Common myeloid progenitor, CD34-positive (primary cell): Measurements from ENCODE around the gene BOLA1.

Source experiments
- CTCF ChIA-PET: fragments of 350-600 bp; sonication (Branson Sonifier 250); formaldehyde crosslinking; loops from one replicate; lab custom pipeline; 2021; ENCODE audit warnings: antibody characterized with exemption; lab: Charles Lee
- POLR2A ChIA-PET: fragments of 350-600 bp; sonication (Branson Sonifier 250); formaldehyde crosslinking; loops from one replicate; lab custom pipeline; 2021; ENCODE audit warnings: antibody characterized with exemption; lab: Charles Lee
- DNase-seq, 3 donors: peaks; one replicate each; pipeline versions ENCODE4 v3.0.0 to v3.0.0-alpha.2; 2013
- H3K27ac ChIP-seq, 2 experiments: 1 replicate in 1 of 2; 2 replicates in 1 of 2; pipeline ENCODE4 v1.7.0; 2013; ENCODE audit warnings: inconsistent platforms in 2 of 2, low read length in 2 of 2, mild to moderate bottlenecking in 2 of 2, low read depth in 1 of 2, moderate library complexity in 1 of 2; ENCODE audit not compliant: severe bottlenecking in 2 of 2, insufficient read depth in 1 of 2, poor library complexity in 1 of 2
- H3K27me3 ChIP-seq, 5 experiments: replicated peaks in 2 of 5; 1 replicate in 3 of 5; 2 replicates in 2 of 5; pipeline versions ENCODE4 v1.6.1 to v1.7.0; 2013; ENCODE audit warnings: low read length in 4 of 5, mild to moderate bottlenecking in 2 of 5, moderate library complexity in 2 of 5, inconsistent platforms in 1 of 5; ENCODE audit not compliant: insufficient read depth in 5 of 5, control insufficient read depth in 4 of 5
- H3K36me3 ChIP-seq, 4 experiments: 1 replicate in 2 of 4; 2 replicates in 2 of 4; pipeline versions ENCODE4 v1.6.1 to v1.7.0; 2013; ENCODE audit warnings: low read length in 3 of 4, control low read depth in 1 of 4, mild to moderate bottlenecking in 1 of 4; ENCODE audit not compliant: control insufficient read depth in 4 of 4, insufficient read depth in 4 of 4
- H3K4me1 ChIP-seq, 4 experiments: 1 replicate in 3 of 4; 2 replicates in 1 of 4; pipeline versions ENCODE4 v1.6.1 to v1.7.1; 2013; ENCODE audit warnings: low read length in 3 of 4, mild to moderate bottlenecking in 3 of 4, control low read depth in 1 of 4, inconsistent platforms in 1 of 4, moderate library complexity in 1 of 4; ENCODE audit not compliant: control insufficient read depth in 4 of 4, insufficient read depth in 4 of 4; ENCODE audit errors: control extremely low read depth in 1 of 4
- H3K4me3 ChIP-seq, 7 experiments: 1 replicate in 4 of 7; 2 replicates in 3 of 7; pipeline versions ENCODE4 v1.5.1 to v1.7.0; 2013; ENCODE audit warnings: mild to moderate bottlenecking in 7 of 7, low read length in 6 of 7, moderate library complexity in 6 of 7, inconsistent platforms in 2 of 7, low read depth in 2 of 7, control low read depth in 1 of 7; ENCODE audit not compliant: insufficient read depth in 4 of 7, control insufficient read depth in 1 of 7; ENCODE audit errors: extremely low read depth in 1 of 7
- H3K9me3 ChIP-seq, 5 experiments: 1 replicate in 4 of 5; 2 replicates in 1 of 5; pipeline versions ENCODE4 v1.6.1 to v1.7.1; 2013; ENCODE audit warnings: low read length in 4 of 5, mild to moderate bottlenecking in 2 of 5, inconsistent platforms in 1 of 5, low read depth in 1 of 5, moderate library complexity in 1 of 5; ENCODE audit not compliant: control insufficient read depth in 4 of 5, insufficient read depth in 2 of 5; ENCODE audit errors: control extremely low read depth in 1 of 5
- WGBS: methylation state at CpG from one replicate; pipeline ENCODE4 v1.1.5; 2013; ENCODE audit not compliant: insufficient coverage; 5-methylcytosine and 5-hydroxymethylcytosine counted together

BOLA1 gene

DNA sequence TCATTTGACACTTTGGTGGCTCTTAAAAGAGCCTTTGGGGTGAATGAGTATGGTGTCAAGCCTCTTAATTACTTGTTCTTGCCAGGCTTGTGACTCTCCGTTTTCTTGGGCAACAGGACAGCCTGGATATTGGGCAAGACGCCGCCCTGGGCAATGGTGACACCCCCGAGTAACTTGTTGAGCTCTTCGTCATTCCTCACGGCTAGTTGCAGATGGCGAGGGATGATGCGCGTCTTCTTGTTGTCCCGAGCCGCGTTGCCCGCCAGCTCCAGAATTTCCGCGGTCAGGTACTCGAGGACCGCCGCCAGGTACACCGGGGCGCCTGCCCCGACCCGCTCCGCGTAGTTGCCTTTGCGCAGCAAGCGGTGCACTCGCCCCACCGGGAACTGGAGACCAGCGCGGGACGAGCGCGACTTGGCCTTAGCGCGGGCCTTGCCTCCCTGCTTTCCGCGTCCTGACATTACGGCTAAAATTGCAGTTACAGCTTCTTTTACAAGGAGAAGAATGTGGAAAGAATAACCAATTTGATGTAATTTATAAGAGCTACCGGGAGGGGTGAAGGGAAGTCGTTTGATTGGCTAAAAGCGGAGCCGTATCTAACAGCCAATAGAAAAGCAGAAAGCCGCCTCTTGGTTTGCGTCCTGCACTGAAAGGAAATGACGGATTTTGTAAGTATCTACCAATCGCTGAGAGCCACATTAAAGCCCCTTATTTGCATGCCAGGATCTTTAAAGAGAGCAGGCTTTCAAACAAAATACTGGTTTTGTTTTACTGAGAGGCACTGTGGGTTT lies 11.7 kb upstream of the BOLA1 start:
- no peaks in the 10 kb centered on the region for H3K9me3 ChIP-seq
- peaks cover 9 to 36% (median 21%) of the 10 kb centered on the region in 4 experiments for H3K4me1 ChIP-seq
- WGBS: under 1% methylated on average over 44 of the region's 46 CpGs
- ChIA-PET CTCF (interaction anchor here (0.6 to 4.0 kb wide), 10 partner anchors 10 to 300 kb away, joined by 3 to 16 read pairs (median 5); partner anchors contain the start of gene BOLA1), POLR2A (interaction anchor here (0.9 to 3.0 kb wide), 15 partner anchors 12 to 300 kb away, joined by 3 to 17 read pairs (median 4); partner anchors contain the start of genes BOLA1 and SF3B4)
- peak overlapping the region; percentile 70 to 99 (median 88) for H3K4me3 ChIP-seq
- DNase-seq: peak; percentile 98 to 100 (median 99)
- peak overlapping the region; percentile 89 to 99 for H3K27ac ChIP-seq
- no peaks in the 10 kb centered on the region for H3K36me3 ChIP-seq
- H3K27me3 ChIP-seq: no peaks in the 10 kb centered on the region

DNA sequence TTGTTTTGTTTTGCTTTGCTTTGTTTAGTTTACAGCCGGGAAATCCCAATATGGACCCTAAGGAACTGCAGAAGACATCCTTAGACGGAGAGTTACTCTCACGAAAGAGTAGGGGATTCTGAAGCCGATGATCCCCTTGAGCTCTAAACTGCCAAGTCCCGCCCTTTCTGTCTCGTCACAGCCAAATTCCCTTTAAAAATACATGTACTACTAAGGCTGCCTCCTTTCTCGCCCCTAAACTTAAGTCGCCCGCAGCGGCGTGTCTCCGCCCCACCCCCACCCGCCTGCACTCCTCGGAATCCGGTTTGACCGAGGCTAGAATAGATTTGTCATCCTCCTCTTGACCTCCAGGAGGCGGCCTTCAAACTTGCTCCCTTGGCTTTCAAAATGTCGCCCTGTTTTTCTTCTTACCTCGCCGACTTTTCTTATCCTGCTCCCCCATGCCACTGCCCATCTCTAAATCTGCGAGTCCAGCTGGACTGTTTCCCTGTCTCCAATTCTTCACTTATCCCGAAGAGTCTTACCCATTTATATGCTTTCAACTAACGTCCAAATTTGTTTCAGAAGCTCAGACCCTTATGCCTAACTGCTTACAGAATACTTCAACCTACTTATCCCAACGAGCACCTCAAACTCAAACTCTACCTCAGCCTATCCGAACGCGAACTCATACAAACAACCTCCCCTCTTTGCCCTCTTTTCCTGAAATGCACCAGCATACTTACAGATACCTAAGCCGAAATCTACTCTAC lies 10.9 kb upstream of the BOLA1 start:
- Histone ChIP-seq H3K4me1 (peaks cover 9 to 36% (median 21%) of the 10 kb centered on the region in 4 experiments), H3K27ac (peak overlapping the region; percentile 89 to 99), H3K27me3 (no peaks in the 10 kb centered on the region), H3K36me3 (no peaks in the 10 kb centered on the region), H3K4me3 (peak overlapping the region in 6 of 7 experiments; percentile 75 to 99 (median 90)), H3K9me3 (no peaks in the 10 kb centered on the region)
- 4% methylated on average over 27 of the region's 28 CpGs for WGBS
- CTCF ChIA-PET: interaction anchor here (0.6 to 4.0 kb wide), 12 partner anchors 11 to 299 kb away, joined by 3 to 16 read pairs (median 4); partner anchors contain the start of gene BOLA1
- peak; percentile 93 to 94 (median 93) for DNase-seq
- POLR2A ChIA-PET: interaction anchor here (0.9 to 3.0 kb wide), 9 partner anchors 11 to 292 kb away, joined by 3 to 17 read pairs (median 5); partner anchors contain the start of genes BOLA1 and SF3B4

DNA sequence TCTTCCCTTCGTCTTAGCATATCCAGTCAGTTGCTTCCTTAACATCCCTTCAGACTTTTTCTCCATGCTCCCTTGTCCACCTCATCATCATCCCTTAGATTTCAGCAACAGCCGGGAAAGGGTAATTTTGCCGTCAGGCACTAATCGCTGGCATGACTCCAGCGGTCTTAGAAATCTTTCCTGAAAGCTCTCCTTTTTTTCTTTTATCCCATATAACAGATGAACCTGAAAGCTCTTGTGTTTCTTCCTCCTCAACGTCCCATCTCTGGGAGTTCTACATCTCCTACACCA lies 10.4 kb upstream of the BOLA1 start:
- no peak for DNase-seq
- 78% methylated on average over 1 of the region's 6 CpGs for WGBS
- POLR2A ChIA-PET: interaction anchor here (0.7 kb wide), 1 partner anchor 29 kb away, joined by 4 read pairs; no protein-coding TSS in a partner anchor

DNA sequence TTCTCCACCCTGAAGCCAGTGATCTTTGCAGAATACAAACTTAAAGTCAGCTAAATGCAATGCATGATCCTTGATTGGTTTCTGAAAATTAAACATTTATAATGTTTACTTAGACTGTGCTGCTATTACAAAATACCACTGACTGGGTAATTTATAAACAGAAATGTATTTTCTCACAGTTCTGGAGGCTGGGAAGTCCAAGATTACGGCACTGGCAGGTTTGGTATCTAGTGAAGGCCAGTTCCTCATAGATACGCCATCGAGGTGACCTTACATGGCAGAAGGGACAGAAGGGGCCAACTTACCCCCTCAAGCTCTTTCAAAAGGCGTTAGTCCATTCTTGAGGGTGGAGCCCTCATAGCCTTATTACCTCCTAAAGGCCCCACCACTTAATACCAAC lies 2.8 kb upstream of the BOLA1 start:
- Histone ChIP-seq H3K27me3 (no peaks in the 10 kb centered on the region), H3K4me3 (no peak overlapping the region), H3K36me3 (no peaks in the 10 kb centered on the region), H3K4me1 (peaks cover 0 to 14% (median 13%) of the 10 kb centered on the region in 4 experiments), H3K9me3 (no peaks in the 10 kb centered on the region), H3K27ac (no peak overlapping the region)
- ChIA-PET POLR2A (no interaction called here), CTCF (no interaction called here)
- WGBS: 80% methylated on average over 1 of the region's 4 CpGs
- no peak for DNase-seq

More for the DNA sequence above, 10.4 kb upstream of the BOLA1 start:
- Histone ChIP-seq H3K27me3 (no peaks in the 10 kb centered on the region), H3K27ac (peak overlapping the region; percentile 89 to 99), H3K36me3 (no peaks in the 10 kb centered on the region), H3K9me3 (no peaks in the 10 kb centered on the region), H3K4me3 (peak overlapping the region in 6 of 7 experiments; percentile 75 to 99 (median 90)), H3K4me1 (peaks cover 7 to 31% (median 19%) of the 10 kb centered on the region in 4 experiments)
- CTCF ChIA-PET: interaction anchor here (0.6 to 4.0 kb wide), 8 partner anchors 11 to 299 kb away, joined by 3 to 16 read pairs (median 4); partner anchors contain the start of gene BOLA1

DNA sequence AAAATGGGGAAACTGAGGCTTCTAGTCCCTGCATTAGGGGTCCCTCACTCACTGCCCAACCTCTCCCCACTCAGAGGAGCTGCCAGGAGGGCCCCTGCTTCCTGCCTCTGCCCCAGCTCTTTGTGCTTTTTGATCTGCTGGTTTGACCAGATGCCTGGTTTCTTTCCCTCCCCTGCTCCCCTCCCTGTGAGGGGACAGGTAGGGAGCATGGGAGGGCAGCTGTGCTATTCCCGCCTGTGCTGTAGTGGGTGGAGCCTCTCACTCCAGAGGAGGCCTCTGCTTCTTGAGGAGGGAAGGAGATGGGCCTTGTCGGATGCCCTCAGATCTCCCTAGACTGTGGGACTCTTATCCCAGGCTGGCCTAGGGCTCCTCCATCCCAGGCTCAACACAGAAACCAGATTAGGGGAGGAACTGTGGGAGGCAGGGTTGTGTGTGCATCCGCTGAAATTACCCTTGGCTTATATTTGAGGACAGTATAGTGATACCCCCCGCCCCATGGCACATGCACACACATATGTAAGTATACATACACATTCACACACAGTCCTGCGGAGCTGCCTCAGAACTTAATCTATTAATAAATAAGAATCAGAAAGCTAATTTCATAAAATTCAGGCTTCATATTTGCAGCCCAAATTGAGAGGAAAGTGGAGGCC lies 4.6 kb downstream of the BOLA1 start:
- DNase-seq: no peak
- H3K4me3 ChIP-seq: no peak overlapping the region
- H3K9me3 ChIP-seq: no peaks in the 10 kb centered on the region
- no CpG with 5 or more reads among the region's 5 CpGs for WGBS
- POLR2A ChIA-PET: no interaction called here
- H3K36me3 ChIP-seq: peaks cover 0 to 49% (median 11%) of the 10 kb centered on the region in 4 experiments
- CTCF ChIA-PET: interaction anchor here (2.9 kb wide), 1 partner anchor 11 kb away, joined by 9 read pairs; no protein-coding TSS in a partner anchor
- no peak overlapping the region for H3K27ac ChIP-seq
- no peaks in the 10 kb centered on the region for H3K27me3 ChIP-seq
- peaks cover 0 to 14% (median 13%) of the 10 kb centered on the region in 4 experiments for H3K4me1 ChIP-seq

DNA sequence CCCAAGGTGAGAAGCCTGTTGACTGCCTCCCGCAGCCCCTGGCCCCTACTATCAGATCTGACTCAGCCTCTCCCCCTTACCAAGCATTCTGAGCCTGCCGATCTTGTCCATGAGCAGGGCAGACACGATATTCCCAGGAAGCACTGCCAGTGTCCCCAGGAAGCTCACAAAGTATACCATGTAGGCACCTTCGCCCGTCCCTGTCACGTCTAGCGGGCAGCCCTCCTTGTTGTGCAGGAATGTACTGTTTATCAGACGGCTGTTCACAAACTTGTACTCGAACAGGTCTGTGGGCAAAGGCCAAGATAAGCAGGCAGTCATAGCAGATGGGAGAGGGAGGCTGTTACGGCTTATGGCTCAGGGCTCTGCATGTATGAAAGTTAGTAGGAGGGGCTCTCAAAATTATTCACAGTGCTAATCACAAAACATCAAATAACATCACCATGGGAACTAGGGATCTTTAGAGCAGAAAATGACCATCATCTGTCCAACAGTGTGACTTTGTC lies 7.3 kb downstream of the BOLA1 start:
- H3K36me3 ChIP-seq: peaks cover 0 to 75% (median 19%) of the 10 kb centered on the region in 4 experiments
- peak in 1 of 3 donors; percentile 35 for DNase-seq
- H3K4me1 ChIP-seq: no peaks in the 10 kb centered on the region
- no peak overlapping the region for H3K4me3 ChIP-seq
- no peak overlapping the region for H3K27ac ChIP-seq
- no peaks in the 10 kb centered on the region for H3K27me3 ChIP-seq
- WGBS: 97% methylated on average over 9 of the region's 10 CpGs
- POLR2A ChIA-PET: no interaction called here
- no peaks in the 10 kb centered on the region for H3K9me3 ChIP-seq
- CTCF ChIA-PET: no interaction called here
